ENCODE data around the gene ERCC1.
A peak's percentile ranks its signal among the peaks of the same experiment; 100 is the strongest.
"Not testable (repeated sequence)": the region's sequence is repeated elsewhere in the genome, so short reads cannot be mapped to it uniquely, and the experiment has no call there.

ERCC1 gene

DNA sequence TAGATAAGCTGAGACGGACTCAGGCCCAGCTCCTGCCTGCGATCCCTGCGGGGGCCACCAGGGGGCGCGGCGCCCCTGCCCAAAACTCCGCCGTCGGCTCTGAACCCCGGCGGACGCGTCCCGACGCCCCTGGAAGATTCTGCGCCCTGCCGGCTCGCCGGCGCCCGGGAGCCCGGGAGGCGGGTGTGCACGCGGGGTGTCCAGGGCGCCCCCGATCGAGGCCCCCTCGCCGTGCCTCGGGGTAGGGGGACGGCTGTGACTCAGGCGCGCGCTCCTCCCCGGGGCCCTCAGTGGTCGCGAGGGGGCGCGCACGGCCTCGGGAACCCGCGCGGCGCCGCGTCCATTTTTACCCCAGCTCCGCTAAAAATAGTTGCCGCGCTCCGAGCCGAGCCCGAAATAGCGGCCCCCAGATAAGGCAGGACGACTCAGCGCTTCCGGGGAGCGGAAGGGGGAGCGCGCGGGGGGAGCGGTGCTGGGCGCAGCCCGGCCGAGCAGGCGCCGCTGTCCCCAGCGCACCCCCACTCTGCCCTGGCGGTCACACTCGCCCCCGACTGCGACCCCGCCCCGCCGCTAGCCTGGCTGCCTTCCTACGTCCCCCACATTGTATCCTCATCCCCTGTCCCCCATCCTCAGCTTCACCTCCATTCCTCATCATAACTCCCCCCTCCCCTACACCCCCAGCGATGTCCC is 16.0 kb upstream of the ERCC1 start:
- DNase-seq, result peak; percentile 75 to 96 (median 88)
- intact Hi-C loops (cut with DNase I), result loop anchor here (2.0 kb wide), 1 partner anchor 39 kb away; no protein-coding TSS in a partner anchor

DNA sequence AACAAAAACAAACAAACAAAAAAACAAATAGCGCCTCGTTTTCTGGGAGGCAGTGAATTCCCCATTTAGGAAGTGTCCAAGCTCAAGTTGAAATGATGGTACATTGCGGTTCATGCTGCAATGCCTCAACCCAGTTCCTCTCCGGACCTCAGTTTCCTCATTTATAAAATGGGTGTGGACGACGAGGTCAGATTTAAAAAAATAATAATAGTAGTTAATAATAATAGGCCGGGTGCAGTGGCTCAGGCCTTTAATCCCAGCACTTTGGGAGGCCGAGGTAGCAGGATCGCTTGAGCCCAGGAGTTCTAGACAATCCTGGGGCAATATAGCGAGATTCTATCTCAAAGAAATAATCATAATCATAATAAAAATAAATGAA is 15.5 kb upstream of the ERCC1 start:
- intact Hi-C loops (cut with DNase I), result loop anchor here (2.0 kb wide), 1 partner anchor 40 kb away; no protein-coding TSS in a partner anchor
- DNase-seq, result no peak

DNA sequence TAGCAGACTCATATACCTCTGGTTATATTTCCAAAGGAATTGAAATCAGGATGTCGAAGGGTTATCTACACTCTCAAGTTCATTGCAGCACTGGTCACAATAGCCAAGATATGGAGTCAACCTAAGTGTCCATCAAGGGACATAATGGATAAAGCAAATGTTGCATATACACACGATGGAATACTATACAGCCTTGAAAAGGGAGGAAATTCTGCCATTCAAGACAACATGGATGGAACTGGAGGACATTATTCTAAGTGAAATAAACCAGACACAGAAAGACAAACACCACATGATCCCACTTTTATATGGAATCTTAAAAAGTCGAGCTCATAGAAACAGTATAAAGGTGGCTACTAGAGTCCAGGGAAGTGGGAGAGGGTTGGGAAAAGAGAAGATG is 13.6 kb upstream of the ERCC1 start:
- DNase-seq, result no peak
- intact Hi-C loops (cut with DNase I), result no loop called here

DNA sequence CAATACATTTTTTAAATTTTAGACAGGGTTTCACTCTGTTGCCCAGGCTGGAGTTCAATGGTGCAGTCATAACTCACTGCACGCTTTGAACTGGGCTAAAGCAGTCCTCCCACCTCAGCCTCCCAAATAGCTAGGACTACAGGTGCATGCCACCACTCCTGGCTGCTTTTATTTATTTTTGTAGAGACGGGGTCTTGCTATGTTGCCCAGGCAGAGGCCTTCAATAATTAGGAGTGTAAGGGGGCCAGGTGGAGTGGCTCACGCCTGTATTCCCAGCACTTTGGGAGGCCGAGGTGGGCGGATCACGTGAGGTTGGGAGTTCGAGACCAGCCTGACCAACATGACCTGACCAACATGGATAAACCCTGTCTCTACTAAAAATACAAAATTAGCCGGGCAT is 8.8 kb upstream of the ERCC1 start:
- intact Hi-C loops (cut with DNase I); DNase-seq: not testable (repeated sequence)

GRCh38 chr19:45431008-45431407 is 7.3 kb upstream of the ERCC1 start:
- intact Hi-C loops (cut with DNase I); DNase-seq: not testable (repeated sequence)

- DNase-seq; intact Hi-C loops (cut with DNase I): not testable (repeated sequence)
These were observed 6.2 kb upstream of the ERCC1 start for GRCh38 chr19:45429896-45430295.

DNA sequence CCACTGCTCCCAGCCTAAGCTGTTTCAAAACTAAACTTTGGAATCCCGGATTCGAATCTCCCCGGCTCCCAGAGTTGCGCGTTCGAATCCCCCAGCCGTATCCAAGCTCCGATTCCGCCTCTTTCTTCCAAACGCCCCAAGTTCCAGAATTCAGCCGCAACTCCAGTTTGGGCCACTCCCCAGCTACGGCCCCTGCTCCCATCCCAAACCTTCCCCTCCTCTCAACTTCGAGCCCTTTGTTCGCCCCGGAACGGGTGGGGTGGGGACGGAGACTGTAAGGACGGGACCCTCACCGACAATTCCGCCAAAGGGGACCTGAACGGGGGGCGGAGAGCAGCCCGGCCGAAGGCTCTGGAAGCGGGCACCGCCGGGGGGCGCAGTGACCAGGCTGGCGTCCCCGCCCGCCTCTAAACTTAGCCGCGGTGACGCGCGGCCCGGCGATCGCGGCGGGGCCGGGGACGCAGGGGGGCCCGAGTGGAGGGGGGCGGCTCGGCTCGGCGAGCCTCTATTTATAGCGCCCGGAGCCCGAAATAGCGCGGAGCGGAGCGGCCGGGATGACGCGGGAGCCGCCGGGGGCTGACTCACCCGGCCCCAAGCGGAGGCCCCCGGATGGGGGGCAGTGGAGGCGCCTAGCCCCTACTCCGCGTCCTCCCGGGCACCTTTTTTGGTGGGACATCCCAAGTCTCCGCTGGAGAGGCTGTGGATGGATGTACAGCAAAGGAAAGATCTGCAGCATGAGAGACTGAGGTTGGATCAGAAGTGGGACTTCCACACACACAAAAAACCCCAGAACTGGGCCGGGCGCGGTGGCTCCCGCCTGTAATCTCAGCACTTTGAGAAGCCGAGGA is 4.9 kb upstream of the ERCC1 start:
- DNase-seq, result no peak
- intact Hi-C loops (cut with DNase I), result no loop called here

GRCh38 chr19:45424191-45425058 is 708 bp upstream of the ERCC1 start:
- peak in 13 of 42 donors; percentile 20 to 69 (median 26) for DNase-seq
- intact Hi-C loops (cut with DNase I), result no loop called here

- peak in 3 of 42 donors; percentile 84 to 92 (median 90) for DNase-seq
- intact Hi-C loops (cut with DNase I), result no loop called here
These were observed 606 bp downstream of the ERCC1 start for GRCh38 chr19:45423033-45423588.

DNA sequence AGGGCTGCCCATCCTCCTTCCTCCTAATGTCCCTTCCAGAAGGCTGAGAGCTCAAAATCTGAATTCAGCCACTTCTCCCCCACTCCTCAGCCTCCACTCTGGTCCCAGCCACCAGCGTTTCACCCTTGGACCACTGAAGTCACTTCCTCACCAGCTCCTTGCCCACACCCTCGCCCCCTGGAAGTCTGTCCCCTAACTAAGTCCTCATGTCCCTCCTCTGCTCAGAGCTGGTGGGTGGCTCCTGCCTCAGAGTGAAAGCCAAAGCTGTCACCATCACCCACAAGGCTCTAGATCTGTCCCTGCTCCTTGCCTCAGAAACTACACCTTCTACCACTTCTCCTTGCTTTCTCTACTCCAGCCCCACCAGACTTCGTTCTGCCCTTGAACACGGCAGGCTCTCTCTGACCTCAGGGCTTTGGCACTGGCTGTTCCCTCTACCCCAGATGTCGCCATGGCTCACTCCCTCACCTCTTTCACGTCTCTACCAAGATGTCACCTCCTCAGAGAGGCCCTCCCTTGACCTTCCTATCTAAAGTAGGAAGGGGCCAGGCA is 1.7 kb downstream of the ERCC1 start:
- no peak for DNase-seq
- intact Hi-C loops (cut with DNase I), result no loop called here

GRCh38 chr19:45420871-45421270 is 2.8 kb downstream of the ERCC1 start:
- no peak for DNase-seq
- intact Hi-C loops (cut with DNase I), result no loop called here

DNA sequence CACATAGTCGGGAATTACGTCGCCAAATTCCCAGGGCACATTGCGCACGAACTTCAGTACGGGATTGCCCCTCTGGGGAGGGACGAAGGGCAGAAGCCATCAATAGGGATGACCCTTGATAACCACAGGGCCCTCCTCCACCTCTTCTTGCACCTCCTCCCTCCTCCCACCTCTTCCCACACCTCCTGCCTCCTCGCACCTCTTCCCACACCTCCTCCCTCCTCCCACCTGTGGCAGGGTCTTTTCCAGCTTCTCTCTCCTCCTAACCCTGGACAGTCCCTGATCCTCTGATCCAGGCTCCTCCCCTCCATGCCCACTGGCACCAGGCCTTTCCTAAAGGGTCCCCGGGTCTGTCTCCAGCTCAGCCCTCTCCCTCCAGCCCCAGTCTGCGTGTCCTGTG is 3.4 kb downstream of the ERCC1 start:
- intact Hi-C loops (cut with DNase I), result no loop called here
- DNase-seq, result no peak

- intact Hi-C loops (cut with DNase I), result no loop called here
These were observed 3.8 kb downstream of the ERCC1 start for GRCh38 chr19:45419895-45420294.

GRCh38 chr19:45419396-45419795 is 4.3 kb downstream of the ERCC1 start:
- intact Hi-C loops (cut with DNase I), result no loop called here
- DNase-seq, result peak in 31 of 42 donors; percentile 22 to 71 (median 54)

More at GRCh38 chr19:45419895-45420294, 3.8 kb downstream of the ERCC1 start:
- DNase-seq, result no peak

DNA sequence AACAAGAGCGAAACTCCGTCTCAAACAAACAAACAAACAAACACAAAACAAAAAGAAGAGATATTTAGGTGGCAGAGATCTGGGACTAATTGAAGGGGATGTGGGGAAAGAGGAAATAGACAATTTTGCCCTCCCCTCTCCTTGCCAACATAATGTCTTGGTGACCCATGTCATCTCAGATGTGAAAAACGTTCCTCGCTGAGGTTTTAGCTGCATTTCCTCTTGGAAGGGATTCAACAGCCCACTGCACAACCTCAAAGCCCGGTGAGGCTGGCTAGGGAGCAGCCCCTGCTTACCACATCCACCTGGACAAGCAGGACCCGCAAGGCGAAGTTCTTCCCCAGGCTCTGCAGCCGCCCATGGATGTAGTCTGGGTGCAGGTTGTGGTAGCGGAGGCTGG is 4.9 kb downstream of the ERCC1 start:
- intact Hi-C loops (cut with DNase I), result no loop called here
- no peak for DNase-seq

DNA sequence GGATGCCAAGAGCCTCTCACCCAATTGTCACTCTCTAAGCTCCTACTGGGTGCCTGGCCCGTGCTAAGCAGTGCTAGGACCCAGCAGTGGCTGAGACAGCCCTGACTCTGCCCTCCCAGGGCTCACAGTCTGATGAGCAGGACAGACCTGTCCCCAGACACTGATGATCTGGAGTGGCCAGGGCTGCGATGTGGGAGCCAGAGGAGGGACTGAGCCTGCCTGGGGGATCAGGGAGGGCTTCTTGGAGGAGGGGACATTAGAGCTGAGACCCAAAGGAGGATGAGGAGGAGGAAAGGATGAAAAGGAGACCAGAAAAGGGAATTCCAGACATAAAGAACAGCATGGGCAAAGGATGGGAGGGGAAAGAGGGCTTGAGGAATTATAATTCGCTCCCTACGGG is 6.6 kb downstream of the ERCC1 start:
- intact Hi-C loops (cut with DNase I), result no loop called here
- DNase-seq, result no peak

DNA sequence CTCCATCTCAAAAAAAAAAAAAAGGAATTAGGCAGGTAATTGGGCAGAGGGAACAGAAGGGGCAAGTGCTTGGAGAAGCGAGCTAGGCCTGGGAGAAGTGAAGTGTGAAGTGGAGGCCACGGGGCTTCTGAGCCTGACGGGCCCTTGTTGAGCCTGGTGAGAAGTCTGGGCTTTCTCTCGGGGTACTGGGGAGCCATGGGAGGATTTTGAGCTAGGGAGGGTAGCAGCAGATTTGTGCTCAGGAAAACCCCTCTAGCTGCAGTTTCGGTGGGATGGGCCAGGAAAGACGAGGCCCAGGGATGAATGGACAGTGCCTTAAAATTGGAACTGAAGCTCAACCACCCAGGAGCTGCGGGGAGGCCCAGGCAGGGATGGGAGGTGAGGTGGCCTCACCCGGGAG is 9.2 kb downstream of the ERCC1 start:
- intact Hi-C loops (cut with DNase I), result no loop called here
- DNase-seq, result no peak

GRCh38 chr19:45413497-45413896 is 10.2 kb downstream of the ERCC1 start:
- no peak for DNase-seq
- intact Hi-C loops (cut with DNase I), result no loop called here

- intact Hi-C loops (cut with DNase I), result not testable (repeated sequence)
These were observed 13.4 kb downstream of the ERCC1 start for GRCh38 chr19:45410330-45410729.

More at GRCh38 chr19:45410330-45410729, 13.4 kb downstream of the ERCC1 start:
- not testable (repeated sequence) for DNase-seq

All from head of caudate nucleus (tissue), 42 donors.